Kidney epithelial cell (primary cell): ENCODE data around the gene PAQR5. TPM values are rescaled to one million over a fixed set of nuclear protein-coding genes. Genes with fewer than 3 reads are reported as not detected.
A peak's percentile ranks its signal among the peaks of the same experiment; 100 is the strongest.

ENCODE experiments used
- DNase-seq: peaks from one replicate; pipeline ENCODE4 v3.0.0-alpha.2; 2010; ENCODE audit warnings: low read depth
- H3K27me3 ChIP-seq: 2 replicates; pipeline ENCODE4 v1.6.0; 2011; ENCODE audit warnings: low read length; ENCODE audit not compliant: control insufficient read depth, insufficient read depth
- H3K36me3 ChIP-seq: 2 replicates; pipeline ENCODE4 v1.5.1; 2011; ENCODE audit warnings: low read length; ENCODE audit not compliant: control insufficient read depth, insufficient read depth
- H3K4me3 ChIP-seq: 2 replicates; pipeline ENCODE4 v1.5.1; 2011; ENCODE audit warnings: low read depth, mild to moderate bottlenecking, control low read depth, low read length
- total RNA-seq: library from RNA; depleted of rRNA; stranded (reverse); fragments of >200 nt; gene quantifications from 2 replicates; pipeline ENCODE4 v1.2.3, GENCODE V29; 2015
- TF ChIP-seq, protein P1 (sequence below): IDR thresholded peaks from 2 replicates; pipeline ENCODE4 v1.5.1; 2011; ENCODE audit warnings: mild to moderate bottlenecking, moderate library complexity, low read length, control low read depth, inconsistent platforms; ENCODE audit not compliant: insufficient read depth, poor library complexity, severe bottlenecking

PAQR5 gene
- total RNA-seq, 1 donor from 2014 or later, result 9.7 TPM

DNA sequence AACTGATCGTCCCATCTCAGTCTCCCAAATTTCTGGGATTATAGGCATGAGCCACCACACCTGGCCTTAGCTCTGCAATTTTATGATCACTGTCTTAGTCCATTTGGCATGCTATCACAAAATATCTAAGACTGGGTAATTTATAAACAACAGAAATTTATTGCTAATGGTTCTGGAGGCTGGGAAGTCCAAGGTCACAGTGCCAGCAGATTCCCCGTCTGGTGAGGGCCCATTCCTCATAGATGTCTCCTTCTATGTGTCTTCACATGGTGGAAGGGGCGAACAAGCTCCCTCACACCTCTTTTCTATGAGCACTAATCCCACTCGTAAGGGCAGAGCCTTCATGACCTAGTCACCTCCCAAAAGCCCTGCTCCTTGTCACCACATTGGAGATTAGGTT, 60.1 kb downstream of the PAQR5 start:
- no peak overlapping the region for H3K4me3 ChIP-seq
- TF ChIP-seq, protein P1, sequence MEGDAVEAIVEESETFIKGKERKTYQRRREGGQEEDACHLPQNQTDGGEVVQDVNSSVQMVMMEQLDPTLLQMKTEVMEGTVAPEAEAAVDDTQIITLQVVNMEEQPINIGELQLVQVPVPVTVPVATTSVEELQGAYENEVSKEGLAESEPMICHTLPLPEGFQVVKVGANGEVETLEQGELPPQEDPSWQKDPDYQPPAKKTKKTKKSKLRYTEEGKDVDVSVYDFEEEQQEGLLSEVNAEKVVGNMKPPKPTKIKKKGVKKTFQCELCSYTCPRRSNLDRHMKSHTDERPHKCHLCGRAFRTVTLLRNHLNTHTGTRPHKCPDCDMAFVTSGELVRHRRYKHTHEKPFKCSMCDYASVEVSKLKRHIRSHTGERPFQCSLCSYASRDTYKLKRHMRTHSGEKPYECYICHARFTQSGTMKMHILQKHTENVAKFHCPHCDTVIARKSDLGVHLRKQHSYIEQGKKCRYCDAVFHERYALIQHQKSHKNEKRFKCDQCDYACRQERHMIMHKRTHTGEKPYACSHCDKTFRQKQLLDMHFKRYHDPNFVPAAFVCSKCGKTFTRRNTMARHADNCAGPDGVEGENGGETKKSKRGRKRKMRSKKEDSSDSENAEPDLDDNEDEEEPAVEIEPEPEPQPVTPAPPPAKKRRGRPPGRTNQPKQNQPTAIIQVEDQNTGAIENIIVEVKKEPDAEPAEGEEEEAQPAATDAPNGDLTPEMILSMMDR, result no peak
- no peak for DNase-seq
- H3K27me3 ChIP-seq, result no peaks in the 10 kb centered on the region
- H3K36me3 ChIP-seq, result no peaks in the 10 kb centered on the region

DNA sequence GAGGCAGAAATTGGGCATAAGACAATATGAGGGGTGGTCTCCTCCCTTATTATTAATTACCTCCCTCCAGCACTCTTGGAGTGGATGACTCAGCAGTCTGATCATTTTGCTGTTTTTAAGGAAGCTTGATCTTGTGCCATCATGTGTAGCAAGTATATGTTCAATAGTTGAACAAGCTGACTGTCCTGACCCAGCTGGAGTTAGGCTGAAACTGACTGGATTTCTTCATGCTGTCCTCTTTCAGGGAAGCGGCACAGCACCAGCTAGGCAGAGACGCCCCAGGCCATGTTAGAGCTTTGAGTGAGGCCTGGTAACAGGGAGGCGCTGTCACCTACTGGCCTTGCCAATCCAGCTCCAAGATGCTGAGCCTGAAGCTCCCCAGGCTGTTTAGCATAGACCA, 61.0 kb downstream of the PAQR5 start:
- H3K27me3 ChIP-seq, result no peaks in the 10 kb centered on the region
- no peak overlapping the region for H3K4me3 ChIP-seq
- H3K36me3 ChIP-seq, result no peaks in the 10 kb centered on the region
- TF ChIP-seq, protein P1, result no peak
- peak; percentile 10 for DNase-seq

DNA sequence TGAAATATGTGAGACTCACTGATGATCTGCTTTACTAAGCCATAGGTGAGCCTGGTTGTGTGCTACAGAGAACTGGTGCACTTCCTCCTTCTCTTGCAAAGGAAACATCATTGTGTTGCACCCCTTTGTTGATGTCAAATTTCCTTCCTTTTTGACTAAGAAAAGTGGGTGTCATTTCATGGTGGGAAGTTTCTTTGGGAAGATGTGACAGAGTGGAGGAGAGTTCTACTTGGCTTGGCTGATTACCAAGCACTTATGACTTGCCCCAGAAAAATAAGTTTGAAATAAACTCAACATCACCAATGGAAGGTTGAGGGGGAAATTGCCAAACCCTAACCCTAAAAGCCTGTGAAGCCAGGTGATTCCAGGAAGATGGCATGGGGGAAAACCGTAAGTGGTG, 61.9 kb downstream of the PAQR5 start:
- no peak for DNase-seq
- no peak overlapping the region for H3K4me3 ChIP-seq
- no peaks in the 10 kb centered on the region for H3K27me3 ChIP-seq
- TF ChIP-seq, protein P1, result no peak
- H3K36me3 ChIP-seq, result no peaks in the 10 kb centered on the region

DNA sequence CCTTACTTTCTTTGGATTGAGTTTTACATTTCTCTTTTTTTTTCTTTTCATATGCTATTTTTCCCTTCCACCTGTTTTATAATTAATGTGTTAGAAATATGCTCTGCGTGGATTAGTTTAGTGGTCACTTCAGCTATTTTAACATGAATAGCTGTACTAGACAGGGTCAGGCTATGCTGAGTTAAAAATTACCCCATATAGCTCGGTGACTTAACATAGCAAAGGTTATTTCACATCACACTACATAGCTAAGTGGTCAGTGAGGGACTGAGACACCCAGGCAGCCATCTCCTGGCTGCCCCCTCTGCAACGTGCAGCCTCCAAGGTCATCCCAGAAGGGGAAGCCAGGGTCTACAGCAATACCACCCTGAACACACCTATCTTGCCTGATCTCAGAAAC, 68.5 kb downstream of the PAQR5 start:
- Histone ChIP-seq H3K36me3 (no peaks in the 10 kb centered on the region), H3K27me3 (no peaks in the 10 kb centered on the region), H3K4me3 (no peak overlapping the region)
- TF ChIP-seq, protein P1, result no peak
- no peak for DNase-seq

DNA sequence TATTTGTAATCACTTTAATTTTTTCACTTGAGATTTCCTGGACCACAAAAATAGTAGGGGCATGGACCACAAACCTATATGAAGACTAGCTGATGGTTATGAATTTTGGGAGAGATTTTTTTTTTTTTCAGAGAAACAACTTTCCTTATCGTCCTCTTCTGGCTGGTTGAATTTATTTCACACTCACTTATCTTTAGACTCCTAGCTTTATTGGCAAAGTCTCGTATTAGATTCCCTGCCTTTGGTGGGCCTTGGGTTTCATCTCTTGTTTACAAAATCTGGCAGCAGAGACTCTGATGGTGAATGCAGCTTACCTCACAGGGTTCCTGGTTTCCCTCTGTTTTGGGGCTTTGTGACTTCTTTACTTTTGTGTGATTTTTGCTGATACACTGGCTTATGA, 70.9 kb downstream of the PAQR5 start:
- TF ChIP-seq, protein P1, result no peak
- H3K27me3 ChIP-seq, result no peaks in the 10 kb centered on the region
- no peaks in the 10 kb centered on the region for H3K36me3 ChIP-seq
- H3K4me3 ChIP-seq, result no peak overlapping the region
- no peak for DNase-seq

DNA sequence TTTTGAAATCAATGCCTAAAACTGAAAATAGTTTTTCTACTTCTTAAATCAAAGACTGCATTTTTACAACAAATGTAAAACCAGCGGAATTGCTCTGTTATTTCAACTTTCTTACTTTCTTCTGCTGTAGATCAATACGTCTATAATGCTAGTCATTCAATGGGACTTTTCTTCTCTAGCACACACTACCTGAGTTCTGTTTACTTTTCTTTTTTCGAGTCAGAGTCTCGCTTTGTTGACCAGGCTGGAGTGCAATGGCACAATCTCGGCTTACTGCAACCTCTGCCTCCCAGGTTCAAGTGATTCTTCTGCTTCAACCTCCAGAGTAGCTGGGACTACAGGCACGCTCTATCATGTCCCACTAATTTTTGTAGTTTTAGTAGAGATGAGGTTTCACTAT, 74.7 kb downstream of the PAQR5 start:
- DNase-seq, result no peak
- Histone ChIP-seq H3K27me3 (no peaks in the 10 kb centered on the region), H3K36me3 (no peaks in the 10 kb centered on the region), H3K4me3 (no peak overlapping the region)
- TF ChIP-seq, protein P1, result no peak
